ENCODE results near the gene CHST12. TPM values are rescaled to one million over a fixed set of nuclear protein-coding genes. Genes with fewer than 3 reads are reported as not detected.
A peak's percentile ranks its signal among the peaks of the same experiment; 100 is the strongest.
"Not testable (repeated sequence)": the region's sequence is repeated elsewhere in the genome, so short reads cannot be mapped to it uniquely, and the experiment has no call there.

Gene CHST12
- total RNA-seq, 1 experiment from 2014 or later: 24.7 TPM

- peak; percentile 62 for DNase-seq (ENCODE audit: low spot score)
These were observed 572 bp downstream of the CHST12 start for GRCh38 chr7:2403718-2404648.

GRCh38 chr7:2404714-2405119 lies 1.3 kb downstream of the CHST12 start:
- no peak for DNase-seq (ENCODE audit: low spot score)

GRCh38 chr7:2405201-2405600 lies 1.8 kb downstream of the CHST12 start:
- no peak for DNase-seq (ENCODE audit: low spot score)

GRCh38 chr7:2405601-2406345 lies 2.4 kb downstream of the CHST12 start:
- no peak for DNase-seq (ENCODE audit: low spot score)

- no peak for DNase-seq (ENCODE audit: low spot score)
These were observed 6.5 kb downstream of the CHST12 start for GRCh38 chr7:2409745-2410414.

- DNase-seq (ENCODE audit: low spot score): no peak
These were observed 7.6 kb downstream of the CHST12 start for GRCh38 chr7:2411049-2411448.

- DNase-seq (ENCODE audit: low spot score): no peak
These were observed 8.6 kb downstream of the CHST12 start for GRCh38 chr7:2411815-2412586.

- no peak for DNase-seq (ENCODE audit: low spot score)
These were observed 9.3 kb downstream of the CHST12 start for GRCh38 chr7:2412587-2413201.

GRCh38 chr7:2416063-2416462 lies 12.7 kb downstream of the CHST12 start:
- no peak for DNase-seq (ENCODE audit: low spot score)

GRCh38 chr7:2416650-2417049 lies 13.2 kb downstream of the CHST12 start:
- no peak for DNase-seq (ENCODE audit: low spot score)

GRCh38 chr7:2417178-2417577 lies 13.8 kb downstream of the CHST12 start:
- not testable (repeated sequence) for DNase-seq (ENCODE audit: low spot score)

GRCh38 chr7:2417981-2418481 lies 14.6 kb downstream of the CHST12 start:
- DNase-seq (ENCODE audit: low spot score): peak; percentile 31

GRCh38 chr7:2420216-2420933 lies 17.0 kb downstream of the CHST12 start:
- DNase-seq (ENCODE audit: low spot score): no peak

- no peak for DNase-seq (ENCODE audit: low spot score)
These were observed 18.5 kb downstream of the CHST12 start for GRCh38 chr7:2421943-2422310.

- no peak for DNase-seq (ENCODE audit: low spot score)
These were observed 22.3 kb downstream of the CHST12 start for GRCh38 chr7:2425749-2426148.

- no peak for DNase-seq (ENCODE audit: low spot score)
These were observed 28.0 kb downstream of the CHST12 start for GRCh38 chr7:2431260-2431867.

- no peak for DNase-seq (ENCODE audit: low spot score)
These were observed 29.7 kb downstream of the CHST12 start for GRCh38 chr7:2432910-2433712.

- DNase-seq (ENCODE audit: low spot score): no peak
These were observed 30.5 kb downstream of the CHST12 start for GRCh38 chr7:2433713-2434550.

Data from HT-29 (cell line).